Mucosa of descending colon (tissue), 3 donors: ENCODE data around the gene TFAM. TPM values are rescaled to one million over a fixed set of nuclear protein-coding genes. Genes with fewer than 3 reads are reported as not detected.
A peak's percentile ranks its signal among the peaks of the same experiment; 100 is the strongest.
"Not testable (repeated sequence)": the region's sequence is repeated elsewhere in the genome, so short reads cannot be mapped to it uniquely, and the experiment has no call there.

ENCODE experiments used
- ATAC-seq: fragments of 200-7000 bp; cut with Tn5 transposase; one replicate; pipeline ENCODE4 v1.9.1; 2020; ENCODE audit warnings: mild to moderate bottlenecking, moderate library complexity
- DNase-seq, 3 donors: peaks; one replicate each; pipeline ENCODE4 v3.0.0-alpha.2; 2020
- H3K36me3 ChIP-seq: fragments of 200-600 bp; one replicate; pipeline ENCODE4 v1.8.0; 2021; ENCODE audit warnings: low read depth, mild to moderate bottlenecking
- H3K4me1 ChIP-seq: fragments of 200-600 bp; one replicate; pipeline ENCODE4 v1.8.0; 2021; ENCODE audit warnings: low read depth, mild to moderate bottlenecking
- H3K4me3 ChIP-seq: fragments of 200-600 bp; one replicate; pipeline ENCODE4 v1.8.0; 2021; ENCODE audit warnings: mild to moderate bottlenecking
- H3K9me3 ChIP-seq: fragments of 200-600 bp; one replicate; pipeline ENCODE4 v1.8.0; 2021; ENCODE audit warnings: mild to moderate bottlenecking
- intact Hi-C, 2 donors: fragments of 100-400 bp; cut with DNase I in 1 of 2; cut with micrococcal nuclease in 1 of 2; formaldehyde crosslinking; loops; one replicate each; pipeline versions ENCODE4 v1.11.0 to v1.11.1; 2022; cut with DNase I, micrococcal nuclease
- total RNA-seq, 3 donors: library from RNA; stranded (reverse); fragmentation: NEBNext Ultra II Directional in 2 of 3; extraction: Animal tissue kit (Norgen Biotek cat#: 25700) in 2 of 3; gene quantifications; one replicate each; pipeline versions ENCODE4 v1.2.1 to v1.2.4, GENCODE V29; 2021 to 2023
- TF ChIP-seq, protein P1 (sequence below): fragments of 200-600 bp; IDR thresholded peaks from one replicate; pipeline ENCODE4 v1.8.0; 2022; ENCODE audit warnings: antibody characterized with exemption, mild to moderate bottlenecking
- donor health status: DM: no; HTN: no; CAD: no; lungs with moderate emphysema.
- donor health status: DM: no; HTN: no; CAD: no.
- donor health status: DM: no; HTN: yes; CAD: no.

TFAM gene
- total RNA-seq, 3 donors from 2014 or later = 26.5 to 36.7 (median 30.8) TPM

DNA sequence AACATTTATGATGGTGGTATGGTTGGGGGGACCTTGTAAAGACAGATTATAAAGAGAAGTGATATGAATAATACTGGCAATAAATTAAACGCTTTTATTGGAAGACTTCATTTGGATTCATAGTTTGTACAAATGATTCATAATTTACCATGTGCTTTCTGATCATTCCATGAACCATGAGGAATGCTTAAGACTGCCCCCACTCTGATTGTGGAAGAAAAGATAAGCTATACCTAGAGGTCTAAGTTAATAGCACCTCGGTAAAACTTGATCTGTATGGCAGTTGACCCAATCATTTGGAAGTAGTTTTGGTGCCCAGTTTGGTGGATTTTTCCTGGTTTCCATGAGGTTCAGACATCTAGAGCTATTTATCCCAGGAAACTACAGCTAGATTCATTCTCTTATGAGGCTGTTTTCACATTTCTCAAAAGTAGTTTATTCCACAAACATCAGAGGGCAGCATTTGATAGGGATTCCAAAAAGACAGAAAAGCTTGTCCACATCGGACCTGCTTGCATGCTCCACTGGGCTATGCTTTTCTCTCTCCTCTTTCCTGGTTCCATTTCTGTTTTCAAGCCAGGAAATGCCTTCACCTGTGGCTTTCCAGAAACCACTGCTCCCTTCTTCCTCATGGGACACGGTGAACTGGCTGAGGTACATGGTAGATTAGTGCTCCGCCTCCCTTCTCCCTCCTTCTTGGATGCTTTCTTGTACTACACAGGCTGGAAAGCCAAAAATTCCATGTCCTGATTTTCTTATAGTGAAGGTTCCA is 29.2 kb downstream of the TFAM start:
- Histone ChIP-seq H3K4me3 (no peak overlapping the region), H3K36me3 (no peaks in the 10 kb centered on the region), H3K4me1 (peaks cover 2% of the 10 kb centered on the region), H3K9me3 (peaks cover 2% of the 10 kb centered on the region)
- TF ChIP-seq, protein P1, sequence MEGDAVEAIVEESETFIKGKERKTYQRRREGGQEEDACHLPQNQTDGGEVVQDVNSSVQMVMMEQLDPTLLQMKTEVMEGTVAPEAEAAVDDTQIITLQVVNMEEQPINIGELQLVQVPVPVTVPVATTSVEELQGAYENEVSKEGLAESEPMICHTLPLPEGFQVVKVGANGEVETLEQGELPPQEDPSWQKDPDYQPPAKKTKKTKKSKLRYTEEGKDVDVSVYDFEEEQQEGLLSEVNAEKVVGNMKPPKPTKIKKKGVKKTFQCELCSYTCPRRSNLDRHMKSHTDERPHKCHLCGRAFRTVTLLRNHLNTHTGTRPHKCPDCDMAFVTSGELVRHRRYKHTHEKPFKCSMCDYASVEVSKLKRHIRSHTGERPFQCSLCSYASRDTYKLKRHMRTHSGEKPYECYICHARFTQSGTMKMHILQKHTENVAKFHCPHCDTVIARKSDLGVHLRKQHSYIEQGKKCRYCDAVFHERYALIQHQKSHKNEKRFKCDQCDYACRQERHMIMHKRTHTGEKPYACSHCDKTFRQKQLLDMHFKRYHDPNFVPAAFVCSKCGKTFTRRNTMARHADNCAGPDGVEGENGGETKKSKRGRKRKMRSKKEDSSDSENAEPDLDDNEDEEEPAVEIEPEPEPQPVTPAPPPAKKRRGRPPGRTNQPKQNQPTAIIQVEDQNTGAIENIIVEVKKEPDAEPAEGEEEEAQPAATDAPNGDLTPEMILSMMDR = no peak
- peak; percentile 45 for ATAC-seq
- DNase-seq = no peak
- intact Hi-C loops = no loop called here

DNA sequence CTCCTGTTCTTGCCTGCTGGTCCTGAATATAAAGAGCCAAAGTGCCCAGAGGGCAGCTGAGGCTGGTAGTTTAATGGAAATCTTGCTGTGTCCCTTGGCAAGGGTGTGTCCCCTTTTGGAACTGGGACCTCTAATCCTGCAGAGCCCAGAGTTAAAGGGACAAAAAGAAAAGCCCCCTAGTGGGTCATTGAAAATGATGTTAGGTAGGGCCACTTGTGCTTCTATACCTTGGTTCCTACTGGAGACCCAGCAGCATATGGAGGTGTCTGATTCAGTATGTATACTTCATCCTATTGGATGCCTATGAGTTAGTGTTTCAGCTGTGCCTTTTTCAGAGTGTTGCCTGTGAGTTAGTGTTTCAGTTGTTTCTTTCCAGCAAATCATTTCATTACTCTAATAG is 30.5 kb downstream of the TFAM start:
- peaks cover 2% of the 10 kb centered on the region for H3K9me3 ChIP-seq
- ATAC-seq (no peak), DNase-seq (no peak)
- H3K4me3 ChIP-seq = no peak overlapping the region
- TF ChIP-seq, protein P1 = no peak
- H3K4me1 ChIP-seq = peaks cover 2% of the 10 kb centered on the region
- intact Hi-C loops = no loop called here
- H3K36me3 ChIP-seq = no peaks in the 10 kb centered on the region

DNA sequence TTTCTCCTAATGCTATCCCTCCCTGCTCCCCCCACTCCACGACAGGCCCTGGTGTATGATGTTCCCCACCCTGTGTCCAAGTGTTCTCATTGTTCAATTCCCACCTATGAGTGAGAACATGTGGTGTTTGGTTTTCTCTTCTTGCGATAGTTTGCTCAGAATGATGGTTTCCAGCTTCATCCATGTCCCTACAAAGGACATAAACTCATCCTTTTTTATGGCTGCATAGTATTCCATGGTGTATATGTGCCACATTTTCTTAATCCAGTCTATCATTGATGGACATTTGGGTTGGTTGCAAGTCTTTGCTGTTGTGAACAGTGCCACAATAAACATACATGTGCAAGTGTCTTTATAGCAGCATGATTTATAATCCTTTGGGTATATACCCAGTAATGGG is 32.7 kb downstream of the TFAM start:
- H3K4me1 ChIP-seq, DNase-seq, H3K4me3 ChIP-seq, ATAC-seq, H3K36me3 ChIP-seq, intact Hi-C loops, H3K9me3 ChIP-seq: not testable (repeated sequence)

DNA sequence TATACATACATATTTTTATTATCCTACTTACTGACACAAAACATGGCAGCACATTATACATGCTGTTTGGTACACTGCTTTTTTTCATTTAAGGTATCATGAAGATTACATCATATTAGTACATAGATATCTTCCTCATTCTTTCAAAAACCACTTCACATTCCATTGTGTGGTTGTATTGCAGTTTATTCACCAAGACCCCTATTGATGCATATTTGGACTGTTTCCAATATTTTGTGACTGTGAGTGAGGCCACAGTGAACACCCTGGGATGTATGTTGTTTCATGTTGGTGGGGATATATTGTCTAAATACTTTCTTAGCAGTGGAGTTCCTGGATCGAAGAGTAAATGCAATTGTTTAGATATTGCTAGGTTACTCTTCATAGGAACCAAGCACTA is 39.0 kb downstream of the TFAM start:
- ATAC-seq (no peak), DNase-seq (no peak)
- Histone ChIP-seq H3K4me3 (no peak overlapping the region), H3K4me1 (no peaks in the 10 kb centered on the region), H3K9me3 (peaks cover 2% of the 10 kb centered on the region), H3K36me3 (no peaks in the 10 kb centered on the region)
- TF ChIP-seq, protein P1 = no peak
- intact Hi-C loops = no loop called here

DNA sequence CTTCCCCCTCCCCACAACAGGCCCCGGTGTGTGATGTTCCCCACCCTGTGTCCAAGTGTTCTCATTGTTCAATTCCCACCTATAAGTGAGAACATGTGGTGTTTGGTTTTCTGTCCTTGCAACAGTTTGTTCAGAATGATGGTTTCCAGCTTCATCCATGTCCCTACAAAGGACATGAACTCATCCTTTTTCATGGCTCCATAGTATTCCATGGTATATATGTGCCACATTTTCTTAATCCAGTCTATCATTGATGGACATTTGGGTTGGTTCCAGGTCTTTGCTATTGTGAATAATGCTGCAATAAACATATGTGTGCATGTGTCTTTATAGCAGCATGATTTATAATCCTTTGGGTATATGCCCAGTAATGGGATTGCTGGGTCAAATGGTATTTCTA is 43.2 kb downstream of the TFAM start:
- H3K36me3 ChIP-seq, H3K9me3 ChIP-seq, H3K4me1 ChIP-seq, ATAC-seq, intact Hi-C loops, DNase-seq, H3K4me3 ChIP-seq: not testable (repeated sequence)

DNA sequence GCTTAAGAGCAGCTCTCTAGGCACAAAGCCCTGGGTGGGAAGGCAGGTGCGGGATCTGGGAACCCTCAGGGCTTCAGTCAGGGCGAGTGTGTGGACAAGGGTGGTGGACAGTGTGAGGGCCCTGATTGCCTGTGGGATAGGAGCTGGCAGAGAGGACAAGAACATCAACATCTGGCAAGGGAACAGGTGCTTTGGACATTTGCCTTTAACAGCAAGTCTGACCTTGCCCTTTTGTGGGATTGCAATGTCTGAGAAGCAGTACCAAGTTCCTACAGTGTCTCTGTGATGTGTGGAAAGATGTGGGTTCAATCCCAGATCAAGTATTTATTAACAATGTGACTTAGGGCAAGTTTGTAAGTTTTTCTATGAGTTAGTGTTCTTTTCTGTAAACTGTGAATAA is 46.7 kb downstream of the TFAM start:
- H3K4me1 ChIP-seq = no peaks in the 10 kb centered on the region
- no peaks in the 10 kb centered on the region for H3K36me3 ChIP-seq
- intact Hi-C loops = no loop called here
- no peak overlapping the region for H3K4me3 ChIP-seq
- TF ChIP-seq, protein P1 = no peak
- ATAC-seq (no peak), DNase-seq (no peak)
- H3K9me3 ChIP-seq = no peaks in the 10 kb centered on the region

DNA sequence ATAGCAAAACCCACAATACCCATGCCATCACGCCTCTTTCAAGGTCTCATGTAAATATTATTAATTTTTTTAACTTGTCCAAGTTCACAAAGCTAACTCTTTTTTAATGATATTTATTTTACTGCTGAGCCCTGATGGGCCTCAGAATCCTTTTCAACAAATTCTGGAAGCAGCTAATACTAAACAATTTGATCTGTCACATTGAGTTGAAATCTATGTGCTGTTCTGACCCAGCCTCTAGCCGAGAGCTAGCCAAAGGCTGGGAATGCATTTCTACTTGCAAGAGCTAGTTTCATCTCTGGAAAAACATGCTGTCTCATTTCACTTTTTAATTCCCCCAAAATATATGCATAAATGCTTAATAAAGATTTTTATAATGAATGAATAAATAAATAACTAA is 47.9 kb downstream of the TFAM start:
- no peaks in the 10 kb centered on the region for H3K9me3 ChIP-seq
- no peak for DNase-seq
- intact Hi-C loops = no loop called here
- no peaks in the 10 kb centered on the region for H3K4me1 ChIP-seq
- H3K4me3 ChIP-seq = no peak overlapping the region
- no peaks in the 10 kb centered on the region for H3K36me3 ChIP-seq
- no peak for ATAC-seq
- TF ChIP-seq, protein P1 = no peak
